NCI-H1930 (cell line): ENCODE measurements around the gene EXTL2.
"Not testable (repeated sequence)": the region's sequence is repeated elsewhere in the genome, so short reads cannot be mapped to it uniquely, and the experiment has no call there.

Experiments
- DNase-seq, 2 experiments: peaks; one replicate each; lab custom pipeline; 2025; lab: John Stamatoyannopoulos, UW

Gene EXTL2

DNA sequence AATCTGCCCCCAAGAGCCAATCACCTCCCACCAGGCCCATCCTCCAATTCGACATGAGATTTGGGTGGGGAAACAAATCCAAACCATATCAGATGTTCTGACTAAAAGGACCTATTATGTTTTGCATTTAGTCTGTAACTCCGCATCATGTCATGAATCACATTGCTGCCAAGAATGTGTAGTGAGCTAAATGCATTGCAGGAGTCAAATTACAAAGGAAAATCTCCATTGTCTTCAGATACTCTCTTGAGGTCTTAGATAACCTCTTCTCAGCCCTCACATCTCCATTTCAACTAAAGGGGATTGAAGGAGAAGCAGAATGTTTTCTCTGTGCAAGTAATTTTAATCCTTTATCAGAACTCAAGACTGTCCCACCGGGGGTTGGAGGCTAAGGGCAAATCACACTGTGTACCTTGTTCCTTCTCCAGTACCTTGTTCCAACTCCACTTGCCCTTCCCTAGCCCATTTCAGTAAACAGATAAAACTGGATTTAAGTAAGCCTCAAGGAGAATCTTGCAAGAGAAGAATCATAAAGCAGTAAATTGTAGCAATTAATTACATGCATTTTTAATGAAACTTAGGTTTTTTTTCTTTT lies 34.1 kb downstream of the EXTL2 start:
- DNase-seq, result no peak

GRCh38 chr1:100855116-100855515 lies 39.5 kb downstream of the EXTL2 start:
- DNase-seq, result not testable (repeated sequence)

GRCh38 chr1:100852976-100853375 lies 41.7 kb downstream of the EXTL2 start:
- no peak for DNase-seq

DNA sequence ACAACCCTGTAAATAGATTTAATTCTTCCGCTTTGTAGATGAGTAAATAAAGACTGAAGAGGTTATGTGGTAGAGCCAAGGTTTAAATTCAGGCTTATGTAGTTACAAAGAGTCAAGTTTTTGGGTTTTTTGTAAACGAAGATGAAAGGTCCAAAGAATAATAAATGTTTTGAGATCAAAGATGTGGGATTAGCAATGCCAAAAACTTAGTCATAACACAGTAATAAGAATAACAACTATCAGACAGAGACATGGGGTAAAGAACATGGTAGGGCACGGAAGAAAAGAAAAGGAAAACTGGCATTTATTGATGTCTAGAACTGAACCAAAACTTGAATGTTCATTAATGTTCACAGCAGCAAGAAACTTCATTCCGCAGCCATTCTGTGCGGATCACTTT lies 42.9 kb downstream of the EXTL2 start:
- DNase-seq, result no peak

DNA sequence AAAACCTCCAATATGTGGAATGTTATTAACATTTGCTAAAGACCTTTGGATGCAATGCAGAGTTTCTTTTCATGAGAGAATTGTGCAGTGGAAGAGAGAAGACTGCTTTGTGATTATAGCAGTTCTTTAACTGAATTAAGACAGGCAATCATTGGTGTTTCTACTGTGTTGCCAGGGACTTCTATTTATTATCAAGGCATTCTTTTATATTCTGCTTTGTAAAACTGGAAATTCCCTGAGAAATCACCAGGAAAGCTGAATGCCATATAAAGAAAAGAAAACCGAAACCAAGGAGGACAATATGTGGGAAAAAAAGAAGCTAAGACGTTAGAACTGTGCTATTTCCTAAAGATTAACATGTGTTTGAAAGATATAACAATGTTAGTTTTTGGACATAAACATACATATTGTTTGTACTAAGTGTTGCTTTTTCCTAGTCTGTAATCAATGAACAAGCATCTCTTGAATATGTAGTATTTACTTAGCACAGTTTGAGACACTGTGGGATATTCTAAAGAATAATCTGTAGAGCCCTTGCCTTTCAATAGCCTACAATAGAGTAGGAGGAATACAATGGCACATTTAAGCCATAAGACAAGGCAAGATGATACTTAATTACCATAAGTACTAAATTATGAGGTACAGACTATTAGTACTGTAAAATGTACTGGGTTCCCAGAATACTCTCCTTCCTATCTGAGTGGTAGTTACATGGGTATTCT lies 47.1 kb downstream of the EXTL2 start:
- no peak for DNase-seq

- not testable (repeated sequence) for DNase-seq
Observed at GRCh38 chr1:100843160-100843559, 51.5 kb downstream of the EXTL2 start.

DNA sequence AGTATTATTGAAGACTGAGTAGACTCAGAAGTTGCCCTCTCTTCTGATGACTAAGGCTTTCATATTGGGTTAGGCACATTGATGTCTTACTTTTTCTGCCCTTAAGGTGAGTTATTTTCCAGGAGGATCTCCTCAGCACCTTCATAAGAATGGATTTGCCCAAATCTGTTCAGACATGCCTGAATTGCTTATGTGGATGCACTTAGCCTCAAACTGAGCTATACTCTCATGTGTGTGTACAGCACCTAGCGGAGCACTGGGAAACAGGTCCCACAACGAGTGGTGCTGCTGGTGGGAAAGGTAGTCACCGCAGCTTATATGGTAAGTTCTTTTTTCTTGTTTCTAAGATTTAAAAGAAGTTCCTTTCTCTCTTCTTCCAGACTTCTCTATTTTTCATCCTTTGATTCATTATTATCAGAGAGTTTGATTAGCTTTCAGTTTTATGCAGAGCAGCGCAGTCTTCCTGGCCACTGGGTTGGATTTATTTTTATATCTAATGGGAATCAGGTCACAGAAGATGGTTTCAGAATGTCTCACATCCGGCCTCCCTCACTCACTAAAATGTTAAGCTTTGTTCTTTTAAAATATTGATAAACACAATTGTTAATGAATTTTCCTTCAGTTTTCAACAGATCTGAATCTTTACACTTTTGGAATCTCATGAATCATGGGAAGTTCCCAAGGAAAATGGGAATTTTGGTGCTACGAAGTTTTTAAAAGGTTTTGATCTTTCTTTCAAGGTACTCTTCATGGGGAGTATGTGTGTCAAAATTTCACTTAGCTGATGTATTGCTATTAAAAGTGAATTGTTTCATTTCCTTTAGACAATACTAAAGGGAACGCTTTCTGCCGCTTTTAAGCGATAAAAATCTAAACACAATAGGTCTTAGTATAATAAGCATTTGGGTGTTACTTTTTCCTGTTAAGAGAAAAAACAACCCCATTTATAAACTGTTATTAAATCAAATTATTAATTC lies 58.5 kb downstream of the EXTL2 start:
- DNase-seq, result no peak

- DNase-seq, result no peak
Observed at GRCh38 chr1:100834777-100835660, 59.6 kb downstream of the EXTL2 start.

DNA sequence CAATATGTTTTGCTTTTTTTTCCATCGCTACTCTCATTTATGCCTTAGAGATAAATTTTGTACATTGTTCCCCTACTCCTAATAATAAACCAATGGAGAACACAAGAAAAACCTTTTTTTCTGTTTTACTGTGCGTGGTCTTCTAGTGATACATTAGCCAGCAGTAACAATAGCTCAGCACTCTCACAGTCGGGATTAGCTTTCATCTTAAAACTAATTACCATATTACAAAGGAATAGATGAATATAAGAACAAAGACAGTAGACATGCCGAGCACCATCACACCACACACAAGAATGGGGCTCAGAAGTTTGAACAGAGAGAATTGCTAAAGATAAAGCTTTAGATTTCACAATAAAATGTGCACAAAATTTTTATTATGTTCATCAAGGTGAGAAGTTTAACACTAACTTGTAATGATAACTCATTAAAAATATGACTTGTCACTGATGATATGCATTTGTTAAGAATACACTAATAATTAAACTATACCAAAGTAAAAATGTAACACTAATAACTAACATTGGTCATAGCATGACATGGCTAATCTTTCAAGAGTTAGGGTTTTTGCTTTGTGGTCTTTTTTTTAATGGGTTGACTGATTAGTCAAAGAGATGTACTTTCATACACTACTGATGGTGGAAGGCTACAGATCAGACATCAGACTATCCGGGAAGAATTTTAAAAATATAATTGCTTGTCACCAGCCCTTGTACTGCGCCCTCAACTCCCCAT lies 61.8 kb downstream of the EXTL2 start:
- DNase-seq, result no peak

GRCh38 chr1:100825666-100826065 lies 69.0 kb downstream of the EXTL2 start:
- DNase-seq, result not testable (repeated sequence)
